GM21619 (cell line): ENCODE results near the gene STK33.

Experiments
- ATAC-seq: cut with Tn5 transposase; IDR thresholded peaks from one replicate; pipeline ENCODE4 v1.9.1; 2021; ENCODE audit not compliant: unreplicated experiment

STK33 gene

GRCh38 chr11:8604078-8604723, 10.2 kb upstream of the STK33 start:
- ATAC-seq: peak; percentile 85

- no peak for ATAC-seq
These were observed 9.7 kb upstream of the STK33 start for GRCh38 chr11:8603696-8604077.

DNA sequence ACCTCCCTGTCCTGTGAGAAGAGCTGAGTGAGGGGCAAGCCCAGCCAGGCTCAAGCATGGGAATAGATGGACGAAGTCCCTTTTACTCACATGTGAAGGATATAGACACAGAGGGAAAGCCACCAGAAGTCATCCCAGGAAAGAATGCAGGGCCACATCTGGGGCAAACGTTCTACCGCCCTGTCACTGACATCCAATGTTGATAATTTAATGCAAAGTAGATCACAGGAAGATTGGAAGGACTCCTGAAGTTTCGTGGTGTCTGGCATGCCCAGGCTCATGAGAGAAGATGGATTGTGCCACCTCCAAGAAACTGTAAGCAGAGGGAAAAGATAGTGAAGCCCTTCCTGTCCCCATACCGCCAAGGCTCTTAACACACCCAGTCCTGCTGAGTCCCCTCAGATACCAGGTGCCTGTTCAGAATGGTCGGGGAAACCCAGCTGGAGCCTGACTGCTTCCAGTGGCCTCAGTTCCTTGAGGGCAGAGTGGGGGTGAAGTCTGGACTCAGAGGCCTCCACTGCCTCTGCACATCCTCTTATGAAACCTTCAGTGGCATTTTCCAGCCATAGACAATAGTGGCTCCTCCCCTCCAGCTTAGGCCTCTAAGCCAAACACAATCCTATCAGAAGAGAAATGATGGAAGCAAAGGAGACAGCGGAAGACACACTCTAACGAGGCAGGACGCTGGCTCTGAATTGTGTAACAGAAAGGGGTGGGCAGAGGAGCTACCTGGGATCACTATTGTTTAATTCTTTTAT, 7.5 kb upstream of the STK33 start:
- no peak for ATAC-seq

- no peak for ATAC-seq
These were observed 4.5 kb upstream of the STK33 start for GRCh38 chr11:8598506-8598905.

- no peak for ATAC-seq
These were observed 3.2 kb upstream of the STK33 start for GRCh38 chr11:8597182-8597581.

DNA sequence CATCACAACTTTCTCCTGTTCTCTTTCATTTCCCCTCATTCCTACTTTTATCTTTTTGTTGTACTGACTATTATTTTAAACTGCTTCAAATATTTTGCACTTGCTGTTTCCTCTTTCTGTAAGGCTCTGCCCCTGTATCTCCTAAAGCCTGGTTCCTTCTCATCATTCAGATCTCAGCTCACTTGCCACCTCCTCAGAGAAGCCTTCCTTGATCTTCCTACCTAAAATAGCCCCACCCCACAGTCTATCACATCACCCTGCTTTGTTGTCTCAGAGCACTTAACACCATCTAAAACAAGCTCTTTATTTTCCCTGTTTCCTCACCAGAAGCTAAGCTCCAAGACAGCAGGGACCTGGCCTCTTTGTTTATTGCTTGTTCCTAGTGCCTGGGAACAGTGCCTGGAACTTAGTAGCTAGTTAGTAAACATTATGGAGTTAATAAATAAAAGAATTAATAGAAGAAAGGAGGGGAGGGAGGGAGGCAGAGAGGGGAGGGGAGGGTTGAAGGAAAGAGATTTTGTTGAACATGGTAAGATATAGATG, 2.5 kb upstream of the STK33 start:
- no peak for ATAC-seq

DNA sequence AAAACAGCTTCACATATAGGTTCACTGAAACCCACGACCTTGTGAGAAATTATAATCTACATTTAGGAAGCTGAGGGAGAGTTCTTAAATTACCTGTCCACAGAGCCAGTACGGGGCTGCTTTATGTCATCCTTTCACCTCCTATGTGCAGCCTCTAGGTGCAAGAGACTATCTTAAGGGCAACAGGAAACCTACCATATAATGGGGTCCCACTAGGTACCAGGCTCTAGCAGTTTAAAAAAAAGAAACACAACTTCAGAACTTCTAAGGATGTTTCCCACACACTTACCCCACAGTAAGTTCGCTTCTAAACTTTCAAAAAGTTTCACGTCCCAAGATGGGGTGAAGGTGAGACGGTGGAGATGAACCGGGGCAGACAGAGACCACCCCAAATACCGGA, 573 bp downstream of the STK33 start:
- peak; percentile 17 for ATAC-seq

DNA sequence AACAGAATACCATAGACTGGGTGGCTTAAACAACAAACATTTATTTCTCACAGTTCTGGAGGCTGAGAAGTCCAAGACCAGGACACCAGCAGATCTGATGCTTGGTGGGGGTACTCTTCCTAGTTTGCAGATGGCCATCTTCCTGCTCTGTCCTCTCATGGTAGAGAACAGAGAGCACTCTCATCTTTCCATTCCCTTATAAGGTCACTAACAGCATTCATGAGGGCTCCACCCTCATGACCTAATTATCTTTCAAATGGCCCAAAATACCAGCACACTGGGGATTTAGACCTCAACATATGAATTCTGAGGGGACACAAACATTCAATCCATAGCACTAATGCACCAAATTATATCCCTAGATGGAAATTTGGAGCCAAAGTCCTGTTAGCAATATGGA, 6.1 kb downstream of the STK33 start:
- ATAC-seq: no peak

DNA sequence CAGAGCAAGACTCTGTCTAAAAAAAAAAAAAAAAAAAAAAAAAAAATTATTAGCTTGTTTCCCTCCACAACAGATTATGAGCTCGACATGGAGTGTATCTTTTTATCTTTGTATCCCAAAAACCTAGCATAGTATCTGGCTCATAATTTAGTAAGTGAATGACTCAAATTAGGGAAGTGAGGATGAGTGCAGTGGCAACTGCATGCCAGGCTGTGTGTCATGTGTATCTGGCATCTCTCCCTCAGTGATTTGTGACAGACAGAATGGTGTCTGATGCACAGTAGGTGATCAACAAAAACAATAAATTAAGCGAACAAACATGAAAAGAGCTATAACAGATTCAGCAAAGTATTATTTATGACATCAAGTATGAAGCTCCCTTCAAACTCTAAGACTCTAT, 7.2 kb downstream of the STK33 start:
- ATAC-seq: no peak

GRCh38 chr11:8586184-8586583, 7.8 kb downstream of the STK33 start:
- no peak for ATAC-seq

DNA sequence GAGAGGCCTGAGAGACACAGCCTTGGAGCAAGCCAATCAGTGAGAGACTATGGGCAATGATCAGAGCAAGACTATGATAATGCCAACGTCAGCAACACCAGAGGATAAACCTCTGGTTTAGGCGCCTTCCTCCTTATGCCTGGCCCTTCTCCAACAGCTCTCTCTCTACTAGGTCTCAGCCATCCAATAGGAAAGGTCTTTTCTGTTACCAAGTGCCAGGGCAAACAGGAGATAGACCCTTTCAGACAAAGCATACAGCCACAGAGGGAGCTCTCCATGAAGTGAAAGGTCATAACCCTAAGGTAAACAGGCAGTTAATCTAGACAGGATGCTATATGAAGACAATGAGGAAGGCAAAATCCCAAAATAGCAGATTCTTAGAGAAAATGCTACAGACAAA, 9.5 kb downstream of the STK33 start:
- no peak for ATAC-seq

DNA sequence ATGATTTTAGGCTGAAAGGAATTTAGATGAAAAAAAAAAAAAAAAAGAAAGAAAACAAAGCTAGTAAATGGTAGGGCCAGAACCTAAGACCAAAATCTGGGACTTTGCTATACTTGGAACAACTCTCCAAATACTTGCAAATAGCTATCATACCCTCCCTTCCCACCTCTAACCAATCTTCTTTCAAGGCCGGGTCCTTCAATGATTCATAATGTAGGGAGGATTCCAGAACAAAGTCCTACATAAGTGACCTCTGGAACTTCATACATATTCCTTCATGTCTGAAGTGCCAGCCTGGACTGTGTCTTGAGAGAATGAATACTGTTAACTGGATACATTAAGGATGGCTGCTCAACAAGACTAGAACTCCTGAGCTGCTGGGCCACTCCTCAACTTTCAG, 9.9 kb downstream of the STK33 start:
- ATAC-seq: no peak

GRCh38 chr11:8581300-8581699, 12.7 kb downstream of the STK33 start:
- ATAC-seq: no peak

GRCh38 chr11:8577791-8578581, 16.0 kb downstream of the STK33 start:
- no peak for ATAC-seq

DNA sequence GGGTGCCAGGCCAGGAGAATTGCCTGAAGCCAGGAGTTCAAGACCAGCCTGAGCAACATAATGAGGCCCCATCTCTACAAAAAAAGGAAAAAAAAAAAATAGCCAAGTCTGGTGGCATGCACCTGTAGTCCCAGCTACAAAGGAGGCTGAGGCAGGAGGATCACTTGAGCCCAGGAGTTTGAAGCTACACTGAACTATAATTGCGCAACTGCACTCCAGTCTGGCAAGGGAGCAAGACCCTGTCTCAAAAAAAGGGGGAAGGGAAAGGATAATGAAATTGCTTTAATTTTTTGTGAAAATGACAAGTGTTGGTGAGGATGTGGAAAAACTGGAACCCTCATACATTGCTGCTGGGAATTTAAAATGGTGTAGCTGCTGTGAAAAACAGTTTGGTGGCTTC, 19.2 kb downstream of the STK33 start:
- no peak for ATAC-seq

GRCh38 chr11:8573777-8574176, 20.3 kb downstream of the STK33 start:
- ATAC-seq: no peak

DNA sequence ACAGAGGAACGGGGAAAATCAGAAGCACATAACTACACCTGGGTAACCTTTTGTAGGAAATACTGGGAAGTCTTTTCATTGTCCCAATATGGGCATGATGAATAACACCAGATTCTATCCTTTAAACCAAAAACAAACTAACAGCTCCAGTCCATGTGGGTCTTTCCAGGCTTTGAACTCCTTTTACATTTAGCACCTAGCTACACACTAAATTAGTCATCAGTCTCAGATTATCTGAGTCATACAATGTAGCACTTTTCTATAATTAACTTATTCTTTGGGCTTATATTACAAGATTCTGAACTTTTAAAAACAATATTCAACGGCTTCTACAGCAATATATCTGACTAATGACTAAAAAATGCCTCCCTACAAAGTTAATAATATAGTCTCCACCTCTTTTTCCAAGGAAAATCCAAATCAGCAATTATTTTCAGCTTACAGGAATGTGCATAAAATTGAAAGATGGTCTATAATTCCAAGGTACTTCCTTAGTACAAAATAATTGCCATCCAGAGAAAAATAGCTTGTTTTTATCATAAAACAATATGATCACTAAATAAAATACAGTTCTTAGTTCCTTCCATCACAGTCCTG, 26.3 kb downstream of the STK33 start:
- peak; percentile 66 for ATAC-seq

GRCh38 chr11:8566613-8567210, 27.3 kb downstream of the STK33 start:
- peak; percentile 43 for ATAC-seq

GRCh38 chr11:8564526-8564925, 29.5 kb downstream of the STK33 start:
- ATAC-seq: no peak

GRCh38 chr11:8561461-8561860, 32.6 kb downstream of the STK33 start:
- no peak for ATAC-seq

GRCh38 chr11:8558436-8558835, 35.6 kb downstream of the STK33 start:
- no peak for ATAC-seq
